Brain pericyte (primary cell): ENCODE data around the gene NOX3.
"Not testable (repeated sequence)": the region's sequence is repeated elsewhere in the genome, so short reads cannot be mapped to it uniquely, and the experiment has no call there.

ENCODE experiments used
- DNase-seq: peaks from one replicate; pipeline ENCODE4 v3.0.0-alpha.2; 2012; ENCODE audit warnings: low read depth, low spot score

Gene NOX3, protein sequence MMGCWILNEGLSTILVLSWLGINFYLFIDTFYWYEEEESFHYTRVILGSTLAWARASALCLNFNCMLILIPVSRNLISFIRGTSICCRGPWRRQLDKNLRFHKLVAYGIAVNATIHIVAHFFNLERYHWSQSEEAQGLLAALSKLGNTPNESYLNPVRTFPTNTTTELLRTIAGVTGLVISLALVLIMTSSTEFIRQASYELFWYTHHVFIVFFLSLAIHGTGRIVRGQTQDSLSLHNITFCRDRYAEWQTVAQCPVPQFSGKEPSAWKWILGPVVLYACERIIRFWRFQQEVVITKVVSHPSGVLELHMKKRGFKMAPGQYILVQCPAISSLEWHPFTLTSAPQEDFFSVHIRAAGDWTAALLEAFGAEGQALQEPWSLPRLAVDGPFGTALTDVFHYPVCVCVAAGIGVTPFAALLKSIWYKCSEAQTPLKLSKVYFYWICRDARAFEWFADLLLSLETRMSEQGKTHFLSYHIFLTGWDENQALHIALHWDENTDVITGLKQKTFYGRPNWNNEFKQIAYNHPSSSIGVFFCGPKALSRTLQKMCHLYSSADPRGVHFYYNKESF

DNA sequence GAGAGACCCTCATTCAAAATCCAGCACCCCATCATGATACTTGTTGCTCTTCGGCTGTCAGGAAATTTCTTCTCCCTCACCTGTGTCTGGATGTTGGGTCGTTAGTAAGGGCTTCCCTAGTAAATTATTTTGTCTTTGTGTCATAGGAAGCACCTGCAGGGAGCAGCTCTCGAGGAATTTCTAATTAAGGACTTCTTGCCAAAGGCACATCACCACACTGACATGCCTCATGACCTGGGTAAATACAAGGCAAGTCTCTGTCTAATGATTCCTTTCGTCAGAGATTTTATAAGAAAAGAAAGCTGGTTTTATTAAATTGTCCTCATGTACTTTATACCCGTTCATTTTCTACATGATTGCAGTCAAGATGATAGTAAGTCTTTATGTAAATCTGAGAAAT lies at the start of gene NOX3:
NOX3 (minus strand) TSS at position 74 of the 400 bp plus-strand sequence; CDS start at position 35, 39 bp downstream.
- no peak for DNase-seq

- no peak for DNase-seq
These were observed 49.4 kb upstream of the NOX3 start for GRCh38 chr6:155504848-155505607.

GRCh38 chr6:155502393-155502792 lies 46.8 kb upstream of the NOX3 start:
- DNase-seq: no peak

GRCh38 chr6:155499574-155499973 lies 43.9 kb upstream of the NOX3 start:
- DNase-seq: no peak

GRCh38 chr6:155498370-155498769 lies 42.7 kb upstream of the NOX3 start:
- no peak for DNase-seq

GRCh38 chr6:155497273-155497672 lies 41.6 kb upstream of the NOX3 start:
- no peak for DNase-seq

DNA sequence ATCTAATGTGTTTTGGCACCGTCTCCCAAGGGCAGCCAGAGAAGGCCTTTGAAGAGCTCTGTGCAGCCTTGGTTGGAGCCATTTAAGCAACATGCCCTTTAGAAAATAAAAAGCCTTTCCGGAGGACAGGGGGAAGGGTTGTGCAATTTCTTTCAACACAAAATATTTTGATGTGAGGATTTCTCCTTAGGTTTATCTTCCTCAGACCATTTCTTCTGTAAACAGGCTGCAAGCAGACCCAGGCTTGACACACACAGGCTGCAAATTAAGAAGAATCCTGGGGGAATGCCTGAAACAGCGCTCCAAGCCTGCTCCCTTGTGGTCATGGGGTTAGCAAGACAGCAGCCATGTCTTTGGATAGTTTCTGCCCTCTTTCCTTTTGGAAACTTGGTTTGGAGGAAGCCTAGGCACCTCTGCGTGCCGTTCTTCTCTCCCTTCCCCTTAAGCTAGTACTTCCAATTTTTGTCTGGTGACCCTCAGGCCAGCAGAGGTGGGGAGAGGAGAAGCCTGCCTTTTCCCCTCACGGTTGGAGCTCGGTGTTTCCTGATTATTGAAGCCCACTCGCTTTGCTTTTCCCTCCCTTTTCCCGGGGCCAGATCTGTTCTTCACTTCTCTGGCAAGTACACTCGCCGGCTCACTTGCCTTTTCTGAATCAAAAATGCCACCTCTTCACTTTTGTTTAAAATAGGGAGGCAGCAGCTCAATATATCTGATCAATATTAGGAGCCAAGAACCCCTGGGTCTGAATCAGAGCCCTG lies 39.6 kb upstream of the NOX3 start:
- DNase-seq: peak; percentile 36

GRCh38 chr6:155493694-155494143 lies 38.1 kb upstream of the NOX3 start:
- DNase-seq: peak; percentile 74

- no peak for DNase-seq
These were observed 37.5 kb upstream of the NOX3 start for GRCh38 chr6:155493026-155493693.

DNA sequence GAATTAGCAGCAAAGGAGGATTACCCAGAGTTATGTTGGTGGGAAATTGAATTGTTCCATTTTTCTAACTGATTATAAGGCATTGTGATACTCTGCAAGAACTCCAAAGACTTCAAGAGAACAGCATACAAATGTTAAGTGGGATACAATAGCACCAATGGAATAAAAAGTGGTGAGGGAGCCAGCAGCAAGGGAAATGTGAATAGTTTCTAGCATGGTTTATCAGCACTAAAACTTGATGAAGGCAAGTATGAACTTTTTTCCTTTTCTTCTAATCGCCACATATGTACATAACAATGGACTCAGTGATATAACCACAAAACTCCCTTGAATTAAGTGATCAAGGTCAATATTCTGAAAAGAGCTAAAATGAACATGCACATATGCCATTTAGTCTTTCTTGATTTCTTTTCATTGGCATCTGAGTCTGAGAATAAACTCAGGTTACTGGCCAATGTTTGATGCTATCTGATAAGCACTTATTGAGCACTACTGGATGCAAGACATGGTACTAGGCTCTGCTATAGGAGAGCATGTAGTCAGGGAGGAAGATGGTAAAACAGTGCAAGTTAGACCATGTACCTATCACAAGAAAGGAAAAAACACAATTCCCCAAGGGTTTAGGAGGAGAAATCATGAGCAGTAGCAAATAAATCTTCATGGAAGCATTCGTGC lies 36.6 kb upstream of the NOX3 start:
- no peak for DNase-seq

- no peak for DNase-seq
These were observed 35.8 kb upstream of the NOX3 start for GRCh38 chr6:155491421-155491820.

GRCh38 chr6:155488197-155488596 lies 32.6 kb upstream of the NOX3 start:
- DNase-seq: not testable (repeated sequence)

DNA sequence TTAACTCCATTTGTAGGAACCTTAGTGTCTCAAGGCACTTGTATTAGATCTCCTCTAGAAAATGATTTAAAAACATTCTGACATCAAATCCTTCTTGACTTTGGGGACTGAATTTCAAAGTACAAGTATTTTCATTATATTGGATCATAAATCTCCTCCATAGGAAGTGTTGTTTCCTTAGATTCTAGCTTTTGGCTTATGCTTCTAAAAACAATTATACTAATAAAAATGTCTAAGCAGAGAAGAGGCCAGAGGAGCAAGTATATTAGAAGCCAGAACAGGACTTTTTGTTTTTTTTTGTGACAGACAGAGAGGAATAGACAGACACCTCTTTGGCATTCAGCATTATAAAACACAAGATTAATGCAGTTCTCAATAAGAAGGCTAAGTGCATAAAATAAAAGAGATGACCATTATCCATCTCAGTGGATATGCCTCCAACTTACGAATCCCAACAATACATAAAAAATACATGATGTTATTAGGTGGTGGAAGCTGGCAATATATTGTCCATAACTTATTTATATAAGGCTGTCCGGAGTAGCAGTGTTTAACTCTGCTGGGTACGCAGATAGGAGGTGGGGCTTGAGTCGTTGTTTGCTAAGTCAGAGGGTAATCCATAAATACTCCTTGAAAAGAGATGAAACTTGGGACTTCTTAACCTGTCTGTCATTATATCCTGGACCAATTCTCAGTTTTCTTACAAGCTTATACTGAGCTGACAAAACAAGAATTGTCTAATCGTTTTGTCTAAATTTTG lies 31.9 kb upstream of the NOX3 start:
- no peak for DNase-seq

GRCh38 chr6:155486721-155487294 lies 31.2 kb upstream of the NOX3 start:
- no peak for DNase-seq

DNA sequence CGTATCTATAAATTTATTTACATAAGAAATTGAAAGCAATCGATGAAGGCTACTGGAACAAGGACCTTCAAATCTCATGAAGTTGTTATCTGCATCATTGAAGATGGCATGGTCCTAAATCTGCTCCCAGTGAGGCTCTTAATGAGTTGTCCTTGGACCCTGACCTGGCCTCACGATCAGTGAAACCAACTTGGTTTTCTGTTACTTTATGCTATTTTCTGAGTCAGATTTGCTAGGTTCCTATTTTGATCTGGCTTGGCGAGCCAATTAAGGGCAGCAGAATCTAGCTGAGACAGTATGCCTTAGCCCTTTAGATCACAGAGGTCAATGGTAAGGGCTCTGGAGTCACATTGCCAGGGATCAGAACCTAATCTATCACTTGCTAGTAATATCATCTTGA lies 30.1 kb upstream of the NOX3 start:
- no peak for DNase-seq

- no peak for DNase-seq
These were observed 28.2 kb upstream of the NOX3 start for GRCh38 chr6:155483858-155484257.

DNA sequence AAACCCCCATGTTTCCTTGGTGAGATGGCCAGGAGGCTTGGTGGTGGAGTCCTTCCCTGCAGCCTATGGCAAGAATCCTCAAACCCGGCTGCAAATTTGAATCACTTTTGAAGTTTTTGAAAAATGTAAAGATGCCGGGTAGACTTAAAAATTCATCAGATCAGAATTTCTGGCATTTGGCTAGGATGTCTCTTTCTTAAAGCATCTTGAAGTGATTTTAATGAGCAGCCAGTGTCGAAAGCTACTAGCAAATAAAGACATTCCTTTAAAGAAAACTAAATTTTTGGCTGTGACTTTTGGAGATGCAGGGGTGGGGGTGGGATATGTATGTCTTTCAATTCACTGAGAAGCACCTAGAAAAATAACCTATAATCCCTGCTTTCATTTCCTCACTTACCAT lies 25.6 kb upstream of the NOX3 start:
- no peak for DNase-seq

GRCh38 chr6:155473741-155474140 lies 18.1 kb upstream of the NOX3 start:
- DNase-seq: no peak

DNA sequence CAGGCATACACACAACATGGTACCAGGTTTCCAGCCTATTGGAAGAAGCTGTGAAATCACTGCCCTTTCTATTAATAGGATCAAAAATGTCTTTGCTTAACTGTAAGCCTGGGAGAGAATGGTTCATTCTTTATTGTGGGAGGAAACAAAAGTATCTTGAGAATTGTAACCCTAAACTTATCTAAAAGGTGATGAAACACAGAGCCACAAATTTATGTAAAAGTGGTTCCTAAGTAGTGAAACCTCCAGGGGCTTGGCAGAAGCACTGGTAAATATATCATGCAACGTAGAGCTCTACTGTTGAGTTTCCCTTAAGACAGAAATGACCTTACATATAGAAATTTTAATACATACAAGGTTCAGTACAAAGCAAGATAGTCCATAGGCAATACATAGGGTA lies 17.2 kb upstream of the NOX3 start:
- no peak for DNase-seq
